HEK293 (cell line): ENCODE measurements around the gene CCDC8.

Source experiments
- CTCF ChIA-PET: fragments of 350-600 bp; formaldehyde crosslinking; extraction: SDS; loops from one replicate; lab custom pipeline; 2021; ENCODE audit warnings: antibody characterized with exemption; lab: Yijun Ruan, JAX
- POLR2A ChIA-PET: fragments of 300-600 bp; formaldehyde crosslinking; extraction: SDS; loops from one replicate; lab custom pipeline; 2020; ENCODE audit warnings: antibody characterized with exemption, inconsistent platforms; lab: Yijun Ruan, JAX
- H3K27ac ChIP-seq: fragments of 200-500 bp; sonication (Bioruptor generic); 2 replicates; pipeline ENCODE4 v1.5.1; 2014; ENCODE audit warnings: low read depth, low read length, control low read depth, inconsistent platforms; ENCODE audit errors: extremely low read depth
- H3K36me3 ChIP-seq, 2 experiments: fragments of 200-500 bp in 1 of 2; sonication (Bioruptor generic) in 1 of 2; 1 replicate in 1 of 2; 2 replicates in 1 of 2; pipeline ENCODE4 v1.5.1; 2014 to 2017; ENCODE audit warnings: inconsistent platforms in 2 of 2, low read length in 2 of 2; ENCODE audit not compliant: control insufficient read depth in 2 of 2, insufficient read depth in 1 of 2
- H3K4me1 ChIP-seq: fragments of 200-500 bp; sonication (Bioruptor generic); 2 replicates; pipeline ENCODE4 v1.5.1; 2014; ENCODE audit warnings: mild to moderate bottlenecking, low read length, inconsistent platforms; ENCODE audit not compliant: control insufficient read depth, insufficient read depth
- H3K4me3 ChIP-seq: 2 replicates; pipeline ENCODE4 v1.5.1; 2011; ENCODE audit warnings: low read depth, mild to moderate bottlenecking, control low read depth, low read length, moderate library complexity
- H3K9me3 ChIP-seq: fragments of 200-500 bp; sonication (Bioruptor generic); 2 replicates; pipeline ENCODE4 v1.5.1; 2014; ENCODE audit warnings: low read depth, low read length, inconsistent platforms; ENCODE audit not compliant: control insufficient read depth, insufficient read depth
- EGR2 ChIP-seq: fragments of 450-650 bp; formaldehyde crosslinking; IDR thresholded peaks from 2 replicates; pipeline ENCODE4 v1.5.1; 2016; ENCODE audit warnings: low read depth, missing biosample characterization, missing genetic modification characterization
- FEZF1 ChIP-seq: fragments of 450-650 bp; formaldehyde crosslinking; IDR thresholded peaks from 2 replicates; pipeline ENCODE4 v1.5.1; 2016; ENCODE audit warnings: missing biosample characterization, missing genetic modification characterization
- PRDM1 ChIP-seq: fragments of 450-650 bp; formaldehyde crosslinking; IDR thresholded peaks from 2 replicates; pipeline ENCODE4; 2016; ENCODE audit warnings: missing biosample characterization, missing genetic modification characterization
- SCRT2 ChIP-seq: fragments of 450-650 bp; formaldehyde crosslinking; IDR thresholded peaks from 2 replicates; pipeline ENCODE4 v1.5.1; 2016; ENCODE audit warnings: missing biosample characterization, missing genetic modification characterization
- YY2 ChIP-seq: fragments of 450-650 bp; formaldehyde crosslinking; IDR thresholded peaks from 2 replicates; pipeline ENCODE4 v1.5.1; 2016; ENCODE audit warnings: missing biosample characterization, missing genetic modification characterization
- ZNF10 ChIP-seq: fragments of 450-650 bp; formaldehyde crosslinking; IDR thresholded peaks from 2 replicates; pipeline ENCODE4 v1.5.1; 2017; ENCODE audit warnings: missing biosample characterization, missing genetic modification characterization
- ZNF138 ChIP-seq: fragments of 450-650 bp; formaldehyde crosslinking; IDR thresholded peaks from 2 replicates; pipeline ENCODE4 v1.5.1; 2016; ENCODE audit warnings: missing biosample characterization, missing genetic modification characterization, borderline replicate concordance
- ZNF140 ChIP-seq: fragments of 450-650 bp; formaldehyde crosslinking; IDR thresholded peaks from 2 replicates; pipeline ENCODE4 v1.5.1; 2016; ENCODE audit warnings: missing biosample characterization, missing genetic modification characterization
- ZNF350 ChIP-seq: fragments of 450-650 bp; formaldehyde crosslinking; IDR thresholded peaks from 2 replicates; pipeline ENCODE4 v1.5.0; 2017; ENCODE audit warnings: missing biosample characterization, mild to moderate bottlenecking, missing genetic modification characterization
- ZNF354C ChIP-seq: fragments of 450-650 bp; formaldehyde crosslinking; IDR thresholded peaks from 2 replicates; pipeline ENCODE4 v1.5.1; 2016; ENCODE audit warnings: missing biosample characterization, missing genetic modification characterization, low read depth, borderline replicate concordance
- ZNF366 ChIP-seq: fragments of 450-650 bp; formaldehyde crosslinking; conservative IDR thresholded peaks from 2 replicates; pipeline ENCODE4 v1.5.1; 2016; ENCODE audit warnings: missing biosample characterization, missing genetic modification characterization
- ZNF521 ChIP-seq: fragments of 450-650 bp; formaldehyde crosslinking; IDR thresholded peaks from 2 replicates; pipeline ENCODE4 v1.5.1; 2017; ENCODE audit warnings: missing biosample characterization, mild to moderate bottlenecking, missing genetic modification characterization
- ZNF664 ChIP-seq: fragments of 450-650 bp; formaldehyde crosslinking; IDR thresholded peaks from 2 replicates; pipeline ENCODE4 v1.5.1; 2016; ENCODE audit warnings: missing biosample characterization, missing genetic modification characterization
- TF ChIP-seq, protein P1 (sequence below): fragments of 450-650 bp; formaldehyde crosslinking; IDR thresholded peaks from 2 replicates; pipeline ENCODE4 v1.5.1; 2016; ENCODE audit warnings: missing biosample characterization, missing genetic modification characterization
- TF ChIP-seq, protein P2 (sequence below): fragments of 450-650 bp; formaldehyde crosslinking; IDR thresholded peaks from 2 replicates; pipeline ENCODE4 v1.5.1; 2016; ENCODE audit warnings: missing biosample characterization, missing genetic modification characterization
- TF ChIP-seq, protein P3 (sequence below): fragments of 450-650 bp; formaldehyde crosslinking; IDR thresholded peaks from 2 replicates; pipeline ENCODE4 v1.5.1; 2016; ENCODE audit warnings: missing biosample characterization, missing genetic modification characterization
- TF ChIP-seq, protein P4 (sequence below): fragments of 450-650 bp; formaldehyde crosslinking; IDR thresholded peaks from 2 replicates; pipeline ENCODE4 v1.5.0; 2017; ENCODE audit warnings: missing biosample characterization, missing genetic modification characterization, borderline replicate concordance
- TF ChIP-seq, protein P5 (sequence below): fragments of 450-650 bp; formaldehyde crosslinking; conservative IDR thresholded peaks from 2 replicates; pipeline ENCODE4 v1.5.1; 2016; ENCODE audit warnings: low read depth, missing biosample characterization, missing genetic modification characterization
- TF ChIP-seq, protein P6 (sequence below): fragments of 450-650 bp; formaldehyde crosslinking; IDR thresholded peaks from 2 replicates; pipeline ENCODE4 v1.5.1; 2017; ENCODE audit warnings: missing biosample characterization, missing genetic modification characterization

CCDC8 gene

DNA sequence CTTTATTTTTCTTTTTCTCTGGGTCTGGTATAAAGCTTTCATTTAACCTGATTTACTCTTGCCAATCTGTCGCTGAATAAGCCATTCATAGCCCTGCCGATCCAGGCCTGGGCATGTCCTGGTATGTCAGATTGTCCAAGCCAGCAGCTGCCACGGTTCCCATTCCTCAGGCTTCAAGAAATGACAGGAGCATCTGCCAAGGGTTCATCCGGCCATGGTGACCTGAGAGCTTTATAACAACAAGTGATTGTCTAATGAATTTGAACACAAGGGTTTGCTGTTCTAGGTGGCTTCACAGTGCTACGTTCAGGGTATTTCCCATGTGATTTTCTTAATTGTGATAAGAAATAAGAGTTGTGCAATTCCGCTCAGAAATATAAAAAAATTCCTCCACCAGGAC lies 38.0 kb upstream of the CCDC8 start:
- H3K27ac ChIP-seq, result no peak overlapping the region
- CTCF ChIA-PET, result interaction anchor here (0.6 to 2.1 kb wide), 5 partner anchors 55 to 171 kb away, joined by 3 to 6 read pairs (median 3); no protein-coding TSS in a partner anchor
- no peak for TF ChIP-seq FEZF1 (tag by site-specific recombination)
- peak; percentile 78 for TF ChIP-seq ZNF140 (tag by site-specific recombination)
- TF ChIP-seq, all 188 proteins: peak for 1
- no peaks in the 10 kb centered on the region for H3K36me3 ChIP-seq
- POLR2A ChIA-PET, result interaction anchor here (0.6 kb wide), 1 partner anchor 214 kb away, joined by 3 read pairs; no protein-coding TSS in a partner anchor
- H3K4me1 ChIP-seq, result no peaks in the 10 kb centered on the region
- H3K4me3 ChIP-seq, result no peak overlapping the region
- no peaks in the 10 kb centered on the region for H3K9me3 ChIP-seq

DNA sequence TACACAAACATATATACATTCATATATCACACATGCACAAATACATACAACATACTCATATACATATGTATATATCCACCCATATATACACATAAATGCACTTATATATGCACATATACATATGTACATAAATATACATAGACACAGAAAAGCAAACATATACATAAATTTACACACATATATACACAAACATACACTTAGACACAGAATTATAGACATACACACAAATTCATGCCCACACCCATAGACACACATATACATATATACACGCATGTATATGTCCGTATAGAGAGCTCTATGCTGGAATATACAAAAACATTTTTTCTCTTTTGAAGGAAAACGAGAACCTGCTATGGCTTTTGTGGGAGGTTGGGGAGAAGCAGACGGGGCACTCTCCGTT lies 37.4 kb upstream of the CCDC8 start:
- TF ChIP-seq ZNF138 (tag by site-specific recombination) (no peak), ZNF521 (tag by site-specific recombination) (no peak), PRDM1 (tag by site-specific recombination) (no peak), ZNF350 (tag by site-specific recombination) (no peak), SCRT2 (tag by site-specific recombination) (no peak), ZNF664 (tag by site-specific recombination) (no peak), ZNF10 (no peak), ZNF366 (no peak), EGR2 (no peak), YY2 (tag by site-specific recombination) (no peak), ZNF354C (tag by site-specific recombination) (no peak)
- TF ChIP-seq, protein P1, sequence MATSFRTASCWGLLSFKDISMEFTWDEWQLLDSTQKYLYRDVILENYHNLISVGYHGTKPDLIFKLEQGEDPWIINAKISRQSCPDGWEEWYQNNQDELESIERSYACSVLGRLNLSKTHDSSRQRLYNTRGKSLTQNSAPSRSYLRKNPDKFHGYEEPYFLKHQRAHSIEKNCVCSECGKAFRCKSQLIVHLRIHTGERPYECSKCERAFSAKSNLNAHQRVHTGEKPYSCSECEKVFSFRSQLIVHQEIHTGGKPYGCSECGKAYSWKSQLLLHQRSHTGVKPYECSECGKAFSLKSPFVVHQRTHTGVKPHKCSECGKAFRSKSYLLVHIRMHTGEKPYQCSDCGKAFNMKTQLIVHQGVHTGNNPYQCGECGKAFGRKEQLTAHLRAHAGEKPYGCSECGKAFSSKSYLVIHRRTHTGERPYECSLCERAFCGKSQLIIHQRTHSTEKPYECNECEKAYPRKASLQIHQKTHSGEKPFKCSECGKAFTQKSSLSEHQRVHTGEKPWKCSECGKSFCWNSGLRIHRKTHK (tag by site-specific recombination), result no peak
- TF ChIP-seq, protein P2, sequence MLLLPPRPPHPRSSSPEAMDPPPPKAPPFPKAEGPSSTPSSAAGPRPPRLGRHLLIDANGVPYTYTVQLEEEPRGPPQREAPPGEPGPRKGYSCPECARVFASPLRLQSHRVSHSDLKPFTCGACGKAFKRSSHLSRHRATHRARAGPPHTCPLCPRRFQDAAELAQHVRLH (tag by site-specific recombination), result no peak
- TF ChIP-seq, protein P3, sequence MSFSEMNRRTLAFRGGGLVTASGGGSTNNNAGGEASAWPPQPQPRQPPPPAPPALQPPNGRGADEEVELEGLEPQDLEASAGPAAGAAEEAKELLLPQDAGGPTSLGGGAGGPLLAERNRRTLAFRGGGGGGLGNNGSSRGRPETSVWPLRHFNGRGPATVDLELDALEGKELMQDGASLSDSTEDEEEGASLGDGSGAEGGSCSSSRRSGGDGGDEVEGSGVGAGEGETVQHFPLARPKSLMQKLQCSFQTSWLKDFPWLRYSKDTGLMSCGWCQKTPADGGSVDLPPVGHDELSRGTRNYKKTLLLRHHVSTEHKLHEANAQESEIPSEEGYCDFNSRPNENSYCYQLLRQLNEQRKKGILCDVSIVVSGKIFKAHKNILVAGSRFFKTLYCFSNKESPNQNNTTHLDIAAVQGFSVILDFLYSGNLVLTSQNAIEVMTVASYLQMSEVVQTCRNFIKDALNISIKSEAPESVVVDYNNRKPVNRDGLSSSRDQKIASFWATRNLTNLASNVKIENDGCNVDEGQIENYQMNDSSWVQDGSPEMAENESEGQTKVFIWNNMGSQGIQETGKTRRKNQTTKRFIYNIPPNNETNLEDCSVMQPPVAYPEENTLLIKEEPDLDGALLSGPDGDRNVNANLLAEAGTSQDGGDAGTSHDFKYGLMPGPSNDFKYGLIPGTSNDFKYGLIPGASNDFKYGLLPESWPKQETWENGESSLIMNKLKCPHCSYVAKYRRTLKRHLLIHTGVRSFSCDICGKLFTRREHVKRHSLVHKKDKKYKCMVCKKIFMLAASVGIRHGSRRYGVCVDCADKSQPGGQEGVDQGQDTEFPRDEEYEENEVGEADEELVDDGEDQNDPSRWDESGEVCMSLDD (tag by site-specific recombination), result no peak
- TF ChIP-seq, protein P4, sequence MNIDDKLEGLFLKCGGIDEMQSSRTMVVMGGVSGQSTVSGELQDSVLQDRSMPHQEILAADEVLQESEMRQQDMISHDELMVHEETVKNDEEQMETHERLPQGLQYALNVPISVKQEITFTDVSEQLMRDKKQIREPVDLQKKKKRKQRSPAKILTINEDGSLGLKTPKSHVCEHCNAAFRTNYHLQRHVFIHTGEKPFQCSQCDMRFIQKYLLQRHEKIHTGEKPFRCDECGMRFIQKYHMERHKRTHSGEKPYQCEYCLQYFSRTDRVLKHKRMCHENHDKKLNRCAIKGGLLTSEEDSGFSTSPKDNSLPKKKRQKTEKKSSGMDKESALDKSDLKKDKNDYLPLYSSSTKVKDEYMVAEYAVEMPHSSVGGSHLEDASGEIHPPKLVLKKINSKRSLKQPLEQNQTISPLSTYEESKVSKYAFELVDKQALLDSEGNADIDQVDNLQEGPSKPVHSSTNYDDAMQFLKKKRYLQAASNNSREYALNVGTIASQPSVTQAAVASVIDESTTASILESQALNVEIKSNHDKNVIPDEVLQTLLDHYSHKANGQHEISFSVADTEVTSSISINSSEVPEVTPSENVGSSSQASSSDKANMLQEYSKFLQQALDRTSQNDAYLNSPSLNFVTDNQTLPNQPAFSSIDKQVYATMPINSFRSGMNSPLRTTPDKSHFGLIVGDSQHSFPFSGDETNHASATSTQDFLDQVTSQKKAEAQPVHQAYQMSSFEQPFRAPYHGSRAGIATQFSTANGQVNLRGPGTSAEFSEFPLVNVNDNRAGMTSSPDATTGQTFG (tag by site-specific recombination), result no peak
- TF ChIP-seq, protein P5, sequence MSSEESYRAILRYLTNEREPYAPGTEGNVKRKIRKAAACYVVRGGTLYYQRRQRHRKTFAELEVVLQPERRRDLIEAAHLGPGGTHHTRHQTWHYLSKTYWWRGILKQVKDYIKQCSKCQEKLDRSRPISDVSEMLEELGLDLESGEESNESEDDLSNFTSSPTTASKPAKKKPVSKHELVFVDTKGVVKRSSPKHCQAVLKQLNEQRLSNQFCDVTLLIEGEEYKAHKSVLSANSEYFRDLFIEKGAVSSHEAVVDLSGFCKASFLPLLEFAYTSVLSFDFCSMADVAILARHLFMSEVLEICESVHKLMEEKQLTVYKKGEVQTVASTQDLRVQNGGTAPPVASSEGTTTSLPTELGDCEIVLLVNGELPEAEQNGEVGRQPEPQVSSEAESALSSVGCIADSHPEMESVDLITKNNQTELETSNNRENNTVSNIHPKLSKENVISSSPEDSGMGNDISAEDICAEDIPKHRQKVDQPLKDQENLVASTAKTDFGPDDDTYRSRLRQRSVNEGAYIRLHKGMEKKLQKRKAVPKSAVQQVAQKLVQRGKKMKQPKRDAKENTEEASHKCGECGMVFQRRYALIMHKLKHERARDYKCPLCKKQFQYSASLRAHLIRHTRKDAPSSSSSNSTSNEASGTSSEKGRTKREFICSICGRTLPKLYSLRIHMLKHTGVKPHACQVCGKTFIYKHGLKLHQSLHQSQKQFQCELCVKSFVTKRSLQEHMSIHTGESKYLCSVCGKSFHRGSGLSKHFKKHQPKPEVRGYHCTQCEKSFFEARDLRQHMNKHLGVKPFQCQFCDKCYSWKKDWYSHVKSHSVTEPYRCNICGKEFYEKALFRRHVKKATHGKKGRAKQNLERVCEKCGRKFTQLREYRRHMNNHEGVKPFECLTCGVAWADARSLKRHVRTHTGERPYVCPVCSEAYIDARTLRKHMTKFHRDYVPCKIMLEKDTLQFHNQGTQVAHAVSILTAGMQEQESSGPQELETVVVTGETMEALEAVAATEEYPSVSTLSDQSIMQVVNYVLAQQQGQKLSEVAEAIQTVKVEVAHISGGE, result no peak
- TF ChIP-seq, protein P6, sequence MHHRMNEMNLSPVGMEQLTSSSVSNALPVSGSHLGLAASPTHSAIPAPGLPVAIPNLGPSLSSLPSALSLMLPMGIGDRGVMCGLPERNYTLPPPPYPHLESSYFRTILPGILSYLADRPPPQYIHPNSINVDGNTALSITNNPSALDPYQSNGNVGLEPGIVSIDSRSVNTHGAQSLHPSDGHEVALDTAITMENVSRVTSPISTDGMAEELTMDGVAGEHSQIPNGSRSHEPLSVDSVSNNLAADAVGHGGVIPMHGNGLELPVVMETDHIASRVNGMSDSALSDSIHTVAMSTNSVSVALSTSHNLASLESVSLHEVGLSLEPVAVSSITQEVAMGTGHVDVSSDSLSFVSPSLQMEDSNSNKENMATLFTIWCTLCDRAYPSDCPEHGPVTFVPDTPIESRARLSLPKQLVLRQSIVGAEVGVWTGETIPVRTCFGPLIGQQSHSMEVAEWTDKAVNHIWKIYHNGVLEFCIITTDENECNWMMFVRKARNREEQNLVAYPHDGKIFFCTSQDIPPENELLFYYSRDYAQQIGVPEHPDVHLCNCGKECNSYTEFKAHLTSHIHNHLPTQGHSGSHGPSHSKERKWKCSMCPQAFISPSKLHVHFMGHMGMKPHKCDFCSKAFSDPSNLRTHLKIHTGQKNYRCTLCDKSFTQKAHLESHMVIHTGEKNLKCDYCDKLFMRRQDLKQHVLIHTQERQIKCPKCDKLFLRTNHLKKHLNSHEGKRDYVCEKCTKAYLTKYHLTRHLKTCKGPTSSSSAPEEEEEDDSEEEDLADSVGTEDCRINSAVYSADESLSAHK, result no peak
- Histone ChIP-seq H3K9me3 (no peaks in the 10 kb centered on the region), H3K27ac (no peak overlapping the region), H3K4me1 (no peaks in the 10 kb centered on the region), H3K36me3 (no peaks in the 10 kb centered on the region), H3K4me3 (no peak overlapping the region)
- POLR2A ChIA-PET, result no interaction called here
- CTCF ChIA-PET, result interaction anchor here (0.6 to 2.1 kb wide), 4 partner anchors 55 to 171 kb away, joined by 3 to 6 read pairs (median 4); no protein-coding TSS in a partner anchor
